ENCODE measurements around the gene KIAA0319L. TPM values are rescaled to one million over a fixed set of nuclear protein-coding genes. Genes with fewer than 3 reads are reported as not detected.

KIAA0319L gene
- total RNA-seq, 1 experiment from 2014 or later = 70.0 TPM

GRCh38 chr1:35576061-35576765 is 19.0 kb upstream of the KIAA0319L start:
- Mint-ChIP-seq H3K27me3 (ENCODE audit: low read depth) (peaks cover 90% of the 10 kb centered on the region), H3K27ac (no peak overlapping the region), H3K4me3 (peak overlapping the region; percentile 72), H3K9me3 (no peaks in the 10 kb centered on the region), H3K4me1 (peaks cover 38% of the 10 kb centered on the region), H3K36me3 (no peaks in the 10 kb centered on the region)
- ChIA-PET POLR2A (no interaction called here), CTCF (interaction anchor here (0.6 to 4.5 kb wide), 4 partner anchors 12 to 203 kb away, joined by 5 to 35 read pairs (median 8); no protein-coding TSS in a partner anchor)
- DNase-seq (ENCODE audit: low spot score) = no peak
- TF ChIP-seq ZBTB21 (CRISPR knock-in tag; IDR thresholded peaks at IDR 0.05; ENCODE audit: borderline replicate concordance) (no peak), CREB1 (CRISPR knock-in tag; IDR thresholded peaks at IDR 0.05) (no peak), ESRRA (CRISPR knock-in tag; IDR thresholded peaks at IDR 0.05; ENCODE audit: borderline replicate concordance) (no peak), FOXJ3 (CRISPR knock-in tag; IDR thresholded peaks at IDR 0.05; ENCODE audit: borderline replicate concordance) (no peak), TEAD4 (CRISPR knock-in tag; IDR thresholded peaks at IDR 0.05) (no peak), GABPB1 (CRISPR knock-in tag; IDR thresholded peaks at IDR 0.05) (no peak)
- TF ChIP-seq, protein P1, sequence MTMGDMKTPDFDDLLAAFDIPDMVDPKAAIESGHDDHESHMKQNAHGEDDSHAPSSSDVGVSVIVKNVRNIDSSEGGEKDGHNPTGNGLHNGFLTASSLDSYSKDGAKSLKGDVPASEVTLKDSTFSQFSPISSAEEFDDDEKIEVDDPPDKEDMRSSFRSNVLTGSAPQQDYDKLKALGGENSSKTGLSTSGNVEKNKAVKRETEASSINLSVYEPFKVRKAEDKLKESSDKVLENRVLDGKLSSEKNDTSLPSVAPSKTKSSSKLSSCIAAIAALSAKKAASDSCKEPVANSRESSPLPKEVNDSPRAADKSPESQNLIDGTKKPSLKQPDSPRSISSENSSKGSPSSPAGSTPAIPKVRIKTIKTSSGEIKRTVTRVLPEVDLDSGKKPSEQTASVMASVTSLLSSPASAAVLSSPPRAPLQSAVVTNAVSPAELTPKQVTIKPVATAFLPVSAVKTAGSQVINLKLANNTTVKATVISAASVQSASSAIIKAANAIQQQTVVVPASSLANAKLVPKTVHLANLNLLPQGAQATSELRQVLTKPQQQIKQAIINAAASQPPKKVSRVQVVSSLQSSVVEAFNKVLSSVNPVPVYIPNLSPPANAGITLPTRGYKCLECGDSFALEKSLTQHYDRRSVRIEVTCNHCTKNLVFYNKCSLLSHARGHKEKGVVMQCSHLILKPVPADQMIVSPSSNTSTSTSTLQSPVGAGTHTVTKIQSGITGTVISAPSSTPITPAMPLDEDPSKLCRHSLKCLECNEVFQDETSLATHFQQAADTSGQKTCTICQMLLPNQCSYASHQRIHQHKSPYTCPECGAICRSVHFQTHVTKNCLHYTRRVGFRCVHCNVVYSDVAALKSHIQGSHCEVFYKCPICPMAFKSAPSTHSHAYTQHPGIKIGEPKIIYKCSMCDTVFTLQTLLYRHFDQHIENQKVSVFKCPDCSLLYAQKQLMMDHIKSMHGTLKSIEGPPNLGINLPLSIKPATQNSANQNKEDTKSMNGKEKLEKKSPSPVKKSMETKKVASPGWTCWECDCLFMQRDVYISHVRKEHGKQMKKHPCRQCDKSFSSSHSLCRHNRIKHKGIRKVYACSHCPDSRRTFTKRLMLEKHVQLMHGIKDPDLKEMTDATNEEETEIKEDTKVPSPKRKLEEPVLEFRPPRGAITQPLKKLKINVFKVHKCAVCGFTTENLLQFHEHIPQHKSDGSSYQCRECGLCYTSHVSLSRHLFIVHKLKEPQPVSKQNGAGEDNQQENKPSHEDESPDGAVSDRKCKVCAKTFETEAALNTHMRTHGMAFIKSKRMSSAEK (CRISPR knock-in tag; IDR thresholded peaks at IDR 0.05; ENCODE audit: borderline replicate concordance) = no peak
- no peak for ATAC-seq

DNA sequence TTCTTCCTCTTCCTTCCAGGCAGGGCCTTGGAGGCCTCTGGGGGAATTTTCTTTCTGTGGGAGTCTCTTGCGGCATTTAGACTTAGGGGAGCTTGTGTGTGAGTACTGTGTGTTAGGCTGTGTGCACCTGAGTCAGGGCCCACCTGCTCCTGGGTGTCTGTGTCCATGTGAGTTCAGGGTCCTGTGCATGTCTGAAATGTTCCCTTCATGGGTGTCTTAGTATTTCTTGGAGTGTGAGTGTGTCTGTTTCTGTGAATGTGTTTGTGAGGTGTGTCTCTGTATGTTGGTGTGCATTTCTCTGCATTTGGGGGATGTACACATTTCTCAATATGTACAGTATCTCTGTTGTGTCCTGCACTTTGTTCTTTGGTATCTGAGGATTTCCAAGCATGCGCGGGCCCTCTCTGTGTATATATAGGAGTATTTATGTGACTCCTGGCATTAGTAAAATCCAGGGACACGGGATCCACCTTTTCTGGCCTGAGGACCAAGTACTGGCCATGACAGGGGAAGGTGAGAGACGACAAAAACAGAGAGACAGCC is 18.3 kb upstream of the KIAA0319L start:
- CTCF ChIA-PET = interaction anchor here (0.6 to 4.5 kb wide), 4 partner anchors 11 to 204 kb away, joined by 5 to 35 read pairs (median 12); no protein-coding TSS in a partner anchor
- no peaks in the 10 kb centered on the region for H3K36me3 Mint-ChIP-seq
- POLR2A ChIA-PET = no interaction called here
- H3K4me1 Mint-ChIP-seq = peaks cover 38% of the 10 kb centered on the region
- TF ChIP-seq SMAD4 (CRISPR knock-in tag; IDR thresholded peaks at IDR 0.05) (no peak), MLX (CRISPR knock-in tag; IDR thresholded peaks at IDR 0.05) (no peak), NR1H2 (CRISPR knock-in tag; IDR thresholded peaks at IDR 0.05) (no peak), GRHL2 (CRISPR knock-in tag; IDR thresholded peaks at IDR 0.05; ENCODE audit: insufficient replicate concordance, severe bottlenecking) (no peak)
- TF ChIP-seq, protein P2, sequence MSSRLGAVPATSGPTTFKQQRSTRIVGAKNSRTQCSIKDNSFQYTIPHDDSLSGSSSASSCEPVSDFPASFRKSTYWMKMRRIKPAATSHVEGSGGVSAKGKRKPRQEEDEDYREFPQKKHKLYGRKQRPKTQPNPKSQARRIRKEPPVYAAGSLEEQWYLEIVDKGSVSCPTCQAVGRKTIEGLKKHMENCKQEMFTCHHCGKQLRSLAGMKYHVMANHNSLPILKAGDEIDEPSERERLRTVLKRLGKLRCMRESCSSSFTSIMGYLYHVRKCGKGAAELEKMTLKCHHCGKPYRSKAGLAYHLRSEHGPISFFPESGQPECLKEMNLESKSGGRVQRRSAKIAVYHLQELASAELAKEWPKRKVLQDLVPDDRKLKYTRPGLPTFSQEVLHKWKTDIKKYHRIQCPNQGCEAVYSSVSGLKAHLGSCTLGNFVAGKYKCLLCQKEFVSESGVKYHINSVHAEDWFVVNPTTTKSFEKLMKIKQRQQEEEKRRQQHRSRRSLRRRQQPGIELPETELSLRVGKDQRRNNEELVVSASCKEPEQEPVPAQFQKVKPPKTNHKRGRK (CRISPR knock-in tag; IDR thresholded peaks at IDR 0.05; ENCODE audit: borderline replicate concordance) = no peak
- peak overlapping the region; percentile 14 for H3K4me3 Mint-ChIP-seq
- H3K27me3 Mint-ChIP-seq (ENCODE audit: low read depth) = peaks cover 97% of the 10 kb centered on the region
- H3K9me3 Mint-ChIP-seq = no peaks in the 10 kb centered on the region
- no peak for DNase-seq (ENCODE audit: low spot score)
- H3K27ac Mint-ChIP-seq = no peak overlapping the region
- no peak for ATAC-seq

GRCh38 chr1:35574655-35575415 is 17.6 kb upstream of the KIAA0319L start:
- H3K4me1 Mint-ChIP-seq = peaks cover 38% of the 10 kb centered on the region
- H3K9me3 Mint-ChIP-seq = no peaks in the 10 kb centered on the region
- DNase-seq (ENCODE audit: low spot score) = no peak

More at GRCh38 chr1:35574655-35575415, 17.6 kb upstream of the KIAA0319L start:
- Mint-ChIP-seq H3K27me3 (ENCODE audit: low read depth) (peaks cover 97% of the 10 kb centered on the region), H3K27ac (no peak overlapping the region), H3K36me3 (no peaks in the 10 kb centered on the region), H3K4me3 (peak overlapping the region; percentile 14)
- TF ChIP-seq TEAD4 (CRISPR knock-in tag; IDR thresholded peaks at IDR 0.05) (no peak), ZNF121 (CRISPR knock-in tag; IDR thresholded peaks at IDR 0.05) (peak; percentile 68; the same call in 1 of the 2 replicates)
- CTCF ChIA-PET = interaction anchor here (1.8 to 4.5 kb wide), 4 partner anchors 10 to 151 kb away, joined by 12 to 35 read pairs (median 28); no protein-coding TSS in a partner anchor
- no peak for ATAC-seq
- POLR2A ChIA-PET = no interaction called here
